Measurements from ENCODE around the gene HSPB7. TPM values are rescaled to one million over a fixed set of nuclear protein-coding genes. Genes with fewer than 3 reads are reported as not detected.
"Not testable (repeated sequence)": the region's sequence is repeated elsewhere in the genome, so short reads cannot be mapped to it uniquely, and the experiment has no call there.

Gene HSPB7
- total RNA-seq, 2 experiments from 2014 or later: not detected

DNA sequence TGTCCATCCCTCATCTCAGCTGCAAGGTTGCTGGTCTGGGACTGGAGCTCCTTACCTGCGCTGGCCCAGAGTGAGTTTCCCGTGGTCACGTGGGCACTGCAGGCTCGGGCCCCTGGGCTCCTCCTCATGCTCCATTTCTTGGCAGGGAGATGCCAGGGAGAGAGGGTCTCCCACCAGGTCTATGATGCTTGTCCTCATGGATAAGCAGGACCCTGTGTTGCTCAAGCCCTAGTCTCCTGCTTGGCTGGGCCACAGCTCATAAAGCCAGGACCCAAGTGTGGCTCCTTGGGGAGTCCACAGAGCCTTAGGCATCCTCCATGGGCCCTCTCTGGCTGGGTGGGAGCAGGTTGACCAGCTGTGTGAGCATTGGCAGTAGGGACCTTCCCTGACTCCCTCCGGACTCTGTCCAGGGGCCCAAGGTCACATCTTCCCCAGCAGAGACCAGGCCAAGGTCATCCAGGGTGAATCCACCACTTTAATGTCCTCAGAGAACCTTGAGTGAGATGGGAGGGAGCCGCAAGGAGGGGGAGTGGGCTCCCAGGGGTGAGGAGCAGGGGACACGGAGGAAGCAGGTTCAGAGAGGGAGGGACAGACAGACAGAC is 39.6 kb upstream of the HSPB7 start:
- POLR2A ChIA-PET; H3K27ac Mint-ChIP-seq; DNase-seq; H3K36me3 Mint-ChIP-seq; H3K4me3 Mint-ChIP-seq; H3K27me3 Mint-ChIP-seq; H3K4me1 Mint-ChIP-seq (ENCODE audit: low read depth); H3K9me3 Mint-ChIP-seq: not testable (repeated sequence)
- intact Hi-C loops (cut with micrococcal nuclease): loop anchor here (5.0 kb wide), 1 partner anchor 265 kb away; no protein-coding TSS in a partner anchor
- CTCF ChIA-PET: interaction anchor here (1.4 to 4.1 kb wide), 2 partner anchors 20 to 266 kb away, joined by 3 to 25 read pairs; no protein-coding TSS in a partner anchor

DNA sequence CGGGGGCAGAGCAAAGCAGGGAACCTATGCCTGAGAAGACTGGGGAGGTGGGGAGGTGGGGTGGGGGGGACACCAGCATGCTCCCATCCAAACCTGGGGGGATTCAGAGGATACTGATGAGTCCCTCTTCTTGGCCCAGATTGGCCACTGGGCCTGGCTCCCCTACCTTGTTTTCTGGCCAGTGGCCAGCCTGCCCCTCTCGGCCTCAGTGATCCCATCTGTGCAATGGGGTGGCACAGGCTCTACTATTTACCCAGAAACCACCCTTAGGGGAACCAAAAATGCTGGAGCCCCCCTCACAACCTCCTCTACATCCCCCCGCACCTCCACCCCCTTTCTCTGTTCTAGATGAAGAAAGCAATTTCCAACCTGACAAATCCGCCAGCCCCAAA is 38.7 kb upstream of the HSPB7 start:
- intact Hi-C loops (cut with micrococcal nuclease): loop anchor here (1.0 to 5.0 kb wide), 2 partner anchors 47 to 264 kb away; no protein-coding TSS in a partner anchor
- POLR2A ChIA-PET; H3K9me3 Mint-ChIP-seq; H3K27me3 Mint-ChIP-seq; H3K27ac Mint-ChIP-seq; H3K4me3 Mint-ChIP-seq; DNase-seq; H3K36me3 Mint-ChIP-seq; H3K4me1 Mint-ChIP-seq (ENCODE audit: low read depth): not testable (repeated sequence)
- CTCF ChIA-PET: interaction anchor here (0.6 to 4.1 kb wide), 9 partner anchors 16 to 280 kb away, joined by 3 to 25 read pairs (median 4); partner anchors contain the start of gene FAM131C

DNA sequence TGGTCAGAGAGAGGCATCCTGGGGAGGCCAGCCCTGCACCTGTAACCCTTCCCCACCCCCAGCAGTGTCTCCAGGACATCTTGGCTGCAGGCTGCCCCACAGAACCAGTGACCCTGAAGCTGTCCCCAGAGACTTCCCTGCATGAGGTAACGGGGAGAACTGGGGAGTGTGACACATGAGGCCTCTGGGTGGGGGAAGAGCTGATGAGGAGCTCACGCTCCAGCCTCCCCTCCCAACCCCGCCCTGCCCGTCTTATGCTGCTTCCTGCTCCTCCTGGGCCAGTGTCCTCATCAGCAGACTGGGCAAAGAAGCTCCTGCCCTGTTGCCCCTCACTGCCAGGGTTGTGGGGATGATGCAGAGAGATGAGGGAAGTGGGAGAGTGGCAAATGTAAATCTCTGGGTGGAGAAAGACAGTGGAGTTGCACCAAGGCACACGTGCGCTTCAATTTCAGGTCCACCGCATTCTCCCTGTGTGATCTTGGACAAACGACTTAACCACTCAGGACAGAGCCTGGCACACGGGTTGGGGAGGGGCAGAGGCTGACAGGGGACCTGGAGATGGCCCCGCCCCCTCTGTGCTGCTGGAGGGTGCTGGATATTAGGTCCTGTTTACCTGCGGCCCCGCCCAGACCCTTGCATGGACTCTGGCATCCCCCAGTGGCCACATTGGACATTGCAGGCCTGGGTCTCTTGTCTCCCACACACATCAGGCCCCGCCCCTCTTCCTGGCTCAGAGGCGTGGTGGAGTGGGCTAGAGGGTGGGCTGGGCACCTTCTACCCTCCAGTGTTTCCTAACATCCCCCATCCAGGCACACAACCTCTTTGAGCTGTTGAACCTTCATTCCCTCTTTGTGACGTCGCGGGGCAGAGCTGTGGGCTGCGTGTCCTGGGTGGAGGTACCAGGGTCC is 38.0 kb upstream of the HSPB7 start:
- POLR2A ChIA-PET: no interaction called here
- intact Hi-C loops (cut with micrococcal nuclease): loop anchor here (1.0 to 5.0 kb wide), 2 partner anchors 47 to 264 kb away; no protein-coding TSS in a partner anchor
- DNase-seq: peak; percentile 91
- peaks cover 6% of the 10 kb centered on the region for H3K4me1 Mint-ChIP-seq (ENCODE audit: low read depth)
- H3K27ac Mint-ChIP-seq: no peak overlapping the region
- no peak overlapping the region for H3K4me3 Mint-ChIP-seq
- peaks cover 1% of the 10 kb centered on the region for H3K27me3 Mint-ChIP-seq
- CTCF ChIA-PET: interaction anchor here (0.5 to 4.1 kb wide), 18 partner anchors 9 to 279 kb away, joined by 3 to 25 read pairs (median 4); partner anchors contain the start of gene FAM131C
- H3K9me3 Mint-ChIP-seq: no peaks in the 10 kb centered on the region
- H3K36me3 Mint-ChIP-seq: no peaks in the 10 kb centered on the region

DNA sequence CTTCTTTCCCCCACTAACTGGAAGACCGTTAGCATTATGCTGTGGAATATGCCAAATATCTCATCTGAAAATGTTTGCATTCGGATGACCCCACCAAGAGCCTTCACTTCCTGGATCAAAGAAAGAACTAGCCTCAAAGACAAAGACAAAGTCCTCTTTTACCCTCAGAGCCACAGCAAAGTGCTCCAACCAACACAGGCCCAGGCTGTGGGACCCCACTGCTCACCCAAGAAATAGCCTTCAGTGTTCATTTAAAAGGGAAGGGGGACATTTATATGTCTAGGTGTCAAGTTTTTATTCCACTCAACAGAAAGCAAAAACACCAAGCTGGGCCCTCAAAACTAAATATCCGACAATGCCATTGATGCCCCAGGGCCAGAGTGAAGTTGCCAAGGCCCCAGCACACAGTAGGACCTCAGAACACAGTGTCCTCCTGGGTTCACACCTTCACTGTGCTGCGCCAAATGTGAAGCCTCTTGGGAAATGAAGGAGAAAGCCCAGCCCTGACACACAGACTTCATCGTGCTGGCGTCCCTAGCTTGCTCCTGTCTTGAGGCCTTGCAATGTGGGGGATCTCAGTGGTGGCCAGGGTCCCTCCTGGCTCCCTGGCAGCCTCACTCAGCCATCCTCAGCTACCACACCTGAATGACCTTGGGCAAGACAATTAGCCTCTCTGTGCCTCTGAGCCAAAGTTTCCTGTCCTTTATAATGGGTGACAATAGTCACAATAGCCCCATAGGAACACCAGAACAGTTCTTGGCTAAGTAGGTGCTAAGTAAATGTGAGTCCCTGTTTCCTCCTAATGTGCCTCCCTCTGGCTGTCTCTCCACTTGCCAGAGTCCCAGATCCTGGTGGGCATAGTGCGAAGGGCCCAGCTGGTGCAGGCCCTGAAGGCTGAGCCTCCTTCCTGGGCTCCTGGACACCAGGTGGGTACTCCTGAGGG is 37.0 kb upstream of the HSPB7 start:
- intact Hi-C loops (cut with micrococcal nuclease): loop anchor here (5.0 kb wide), 1 partner anchor 263 kb away; no protein-coding TSS in a partner anchor
- no peak overlapping the region for H3K27ac Mint-ChIP-seq
- H3K27me3 Mint-ChIP-seq: peaks cover 5% of the 10 kb centered on the region
- H3K9me3 Mint-ChIP-seq: no peaks in the 10 kb centered on the region
- no peak overlapping the region for H3K4me3 Mint-ChIP-seq
- peaks cover 6% of the 10 kb centered on the region for H3K4me1 Mint-ChIP-seq (ENCODE audit: low read depth)
- no peak for DNase-seq
- CTCF ChIA-PET: interaction anchor here (0.5 to 4.1 kb wide), 13 partner anchors 8 to 263 kb away, joined by 3 to 25 read pairs (median 4); no protein-coding TSS in a partner anchor
- POLR2A ChIA-PET: no interaction called here
- no peaks in the 10 kb centered on the region for H3K36me3 Mint-ChIP-seq

DNA sequence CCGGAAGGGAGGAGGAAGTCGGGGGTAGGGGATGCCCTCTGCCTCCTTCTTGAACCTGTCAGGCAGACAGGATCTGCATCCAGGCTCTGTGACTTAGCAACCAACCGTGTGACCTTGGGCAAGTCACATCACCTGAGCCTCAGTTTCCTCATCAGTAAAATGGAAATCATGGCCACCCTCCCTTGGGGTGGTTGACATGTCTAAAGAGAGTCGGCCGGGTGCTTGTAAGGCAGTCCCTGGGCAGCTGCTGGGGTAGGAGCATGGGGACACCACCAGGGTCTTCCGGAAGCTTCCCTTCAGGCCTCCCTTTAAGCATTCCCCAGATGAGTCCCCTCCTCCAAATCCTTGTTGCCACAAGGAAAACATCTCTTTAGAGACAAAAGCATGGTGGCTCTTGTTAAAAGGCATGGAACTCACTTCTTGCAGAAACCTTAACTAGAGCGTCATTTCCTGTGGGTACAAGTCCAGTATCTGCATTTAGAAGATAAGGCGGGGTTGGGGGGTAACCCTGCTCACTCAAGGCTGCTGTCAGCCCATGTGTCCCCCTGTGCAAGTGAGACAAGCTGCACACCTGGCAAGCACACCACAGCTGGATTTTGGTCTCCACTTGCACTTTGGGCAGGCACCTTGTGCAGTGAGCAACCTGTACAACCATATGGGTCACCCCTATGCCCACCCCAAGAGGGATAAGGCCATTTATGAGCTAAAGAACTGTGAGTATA is 36.1 kb upstream of the HSPB7 start:
- ChIA-PET POLR2A (no interaction called here), CTCF (interaction anchor here (1.0 to 4.1 kb wide), 4 partner anchors 8 to 262 kb away, joined by 3 to 25 read pairs (median 4); no protein-coding TSS in a partner anchor)
- DNase-seq: no peak
- Mint-ChIP-seq H3K4me1 (ENCODE audit: low read depth) (peaks cover 6% of the 10 kb centered on the region), H3K27ac (no peak overlapping the region), H3K27me3 (peaks cover 5% of the 10 kb centered on the region), H3K4me3 (no peak overlapping the region), H3K9me3 (no peaks in the 10 kb centered on the region), H3K36me3 (no peaks in the 10 kb centered on the region)
- intact Hi-C loops (cut with micrococcal nuclease): no loop called here

DNA sequence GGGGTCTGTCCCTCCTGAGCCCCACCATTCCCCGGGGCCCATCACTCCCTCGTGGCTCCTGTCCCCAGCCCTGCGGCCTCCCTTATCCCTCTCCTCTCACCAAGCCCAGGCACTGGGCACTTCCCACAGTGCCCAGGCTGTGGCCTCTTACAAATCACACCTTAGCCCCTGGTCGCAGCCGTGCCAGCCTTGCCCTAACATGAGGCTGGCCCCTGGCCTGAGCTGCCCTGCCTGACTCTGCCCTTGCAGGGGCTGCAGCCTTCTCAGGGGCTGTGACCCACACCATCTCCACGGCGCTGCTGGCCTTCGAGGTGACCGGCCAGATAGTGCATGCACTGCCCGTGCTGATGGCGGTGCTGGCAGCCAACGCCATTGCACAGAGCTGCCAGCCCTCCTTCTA is 34.1 kb upstream of the HSPB7 start:
- H3K4me3 Mint-ChIP-seq; H3K36me3 Mint-ChIP-seq; DNase-seq; H3K27ac Mint-ChIP-seq; POLR2A ChIA-PET; H3K9me3 Mint-ChIP-seq; H3K27me3 Mint-ChIP-seq; H3K4me1 Mint-ChIP-seq (ENCODE audit: low read depth); intact Hi-C loops (cut with micrococcal nuclease): not testable (repeated sequence)
- CTCF ChIA-PET: interaction anchor here (2.0 kb wide), 1 partner anchor 260 kb away, joined by 5 read pairs; no protein-coding TSS in a partner anchor

DNA sequence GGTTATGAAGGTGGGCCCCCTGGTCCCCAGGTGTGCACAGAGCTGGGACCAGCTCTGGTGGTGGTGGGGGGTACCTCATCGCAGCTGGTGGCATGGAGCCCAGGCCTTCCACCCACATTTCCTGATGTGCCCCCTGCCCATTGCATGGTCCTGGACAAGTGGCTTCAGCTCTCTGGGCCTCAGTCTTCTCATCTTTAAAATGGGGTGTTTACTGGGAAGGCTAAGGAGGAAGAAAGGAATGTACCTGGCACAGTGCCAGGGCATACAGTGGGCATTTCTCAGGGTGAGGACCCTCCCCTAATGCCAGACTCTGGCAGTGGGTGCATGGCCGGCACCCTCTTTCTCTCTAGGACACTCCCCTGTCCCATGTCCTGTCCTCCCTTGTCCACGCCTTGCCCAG is 33.2 kb upstream of the HSPB7 start:
- peaks cover 8% of the 10 kb centered on the region for H3K27me3 Mint-ChIP-seq
- no peak overlapping the region for H3K4me3 Mint-ChIP-seq
- no peaks in the 10 kb centered on the region for H3K36me3 Mint-ChIP-seq
- no peak overlapping the region for H3K27ac Mint-ChIP-seq
- no peak for DNase-seq
- ChIA-PET CTCF (interaction anchor here (2.0 kb wide), 1 partner anchor 260 kb away, joined by 5 read pairs; no protein-coding TSS in a partner anchor), POLR2A (no interaction called here)
- H3K4me1 Mint-ChIP-seq (ENCODE audit: low read depth): peaks cover 4% of the 10 kb centered on the region
- intact Hi-C loops (cut with micrococcal nuclease): no loop called here
- no peaks in the 10 kb centered on the region for H3K9me3 Mint-ChIP-seq

DNA sequence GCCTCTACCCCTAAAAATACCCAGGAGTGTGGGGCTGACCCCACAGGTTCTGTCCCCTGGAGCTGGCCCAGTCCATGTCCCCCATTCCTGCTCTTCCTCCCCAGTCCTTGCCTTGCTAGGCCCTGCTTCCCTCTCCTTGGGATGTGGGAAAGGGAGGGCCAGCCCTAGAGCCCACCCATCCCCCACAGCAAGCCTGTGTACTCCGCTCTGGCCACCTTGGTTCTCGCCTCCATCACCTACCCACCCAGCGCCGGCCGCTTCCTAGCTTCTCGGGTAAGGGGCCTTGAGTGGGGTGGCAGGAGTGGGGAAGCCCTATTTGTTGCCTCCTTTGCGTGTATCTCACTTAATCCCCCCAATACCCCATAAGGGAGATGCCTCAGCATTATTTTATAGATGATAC is 32.5 kb upstream of the HSPB7 start:
- POLR2A ChIA-PET: no interaction called here
- Mint-ChIP-seq H3K27me3 (peaks cover 8% of the 10 kb centered on the region), H3K4me3 (no peak overlapping the region), H3K36me3 (no peaks in the 10 kb centered on the region), H3K27ac (no peak overlapping the region), H3K4me1 (ENCODE audit: low read depth) (no peaks in the 10 kb centered on the region), H3K9me3 (no peaks in the 10 kb centered on the region)
- DNase-seq: no peak
- CTCF ChIA-PET: interaction anchor here (0.6 to 2.0 kb wide), 2 partner anchors 259 to 469 kb away, joined by 3 to 5 read pairs; no protein-coding TSS in a partner anchor
- intact Hi-C loops (cut with micrococcal nuclease): loop anchor here (1.0 kb wide), 1 partner anchor 9 kb away; no protein-coding TSS in a partner anchor

DNA sequence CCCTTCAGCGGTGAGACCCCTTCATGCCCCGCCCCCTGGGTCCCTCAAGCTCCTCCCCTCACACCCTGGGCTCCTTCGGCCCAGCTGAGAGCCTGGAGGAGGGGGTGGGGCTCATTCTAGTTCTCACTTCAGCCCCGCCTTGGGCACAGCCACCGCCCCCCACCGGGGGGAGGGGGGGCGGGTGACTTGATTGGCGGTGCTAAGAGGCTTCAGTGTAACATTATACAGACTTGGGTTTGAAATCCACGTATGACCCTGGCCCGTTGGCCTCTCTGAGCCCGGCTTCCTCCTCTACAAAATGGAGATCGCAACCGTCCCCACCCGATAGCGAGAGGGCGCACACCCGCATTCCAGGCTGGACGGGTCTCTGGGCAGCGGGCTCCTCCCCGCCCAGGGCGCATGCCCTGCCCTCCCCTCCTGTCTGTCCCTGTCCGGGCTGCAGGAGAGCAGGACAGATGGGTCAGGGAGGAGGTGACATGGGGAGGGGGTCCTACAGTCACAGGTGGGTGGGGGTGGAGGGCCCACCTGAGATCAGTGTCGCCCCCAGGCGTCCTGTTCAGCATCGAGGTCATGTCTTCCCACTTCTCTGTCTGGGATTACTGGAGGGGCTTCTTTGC is 30.8 kb upstream of the HSPB7 start:
- H3K4me1 Mint-ChIP-seq (ENCODE audit: low read depth): no peaks in the 10 kb centered on the region
- intact Hi-C loops (cut with micrococcal nuclease): no loop called here
- no peak overlapping the region for H3K4me3 Mint-ChIP-seq
- CTCF ChIA-PET: no interaction called here
- H3K36me3 Mint-ChIP-seq: no peaks in the 10 kb centered on the region
- DNase-seq: peak; percentile 37
- POLR2A ChIA-PET: no interaction called here
- H3K9me3 Mint-ChIP-seq: no peaks in the 10 kb centered on the region
- peaks cover 8% of the 10 kb centered on the region for H3K27me3 Mint-ChIP-seq
- no peak overlapping the region for H3K27ac Mint-ChIP-seq

DNA sequence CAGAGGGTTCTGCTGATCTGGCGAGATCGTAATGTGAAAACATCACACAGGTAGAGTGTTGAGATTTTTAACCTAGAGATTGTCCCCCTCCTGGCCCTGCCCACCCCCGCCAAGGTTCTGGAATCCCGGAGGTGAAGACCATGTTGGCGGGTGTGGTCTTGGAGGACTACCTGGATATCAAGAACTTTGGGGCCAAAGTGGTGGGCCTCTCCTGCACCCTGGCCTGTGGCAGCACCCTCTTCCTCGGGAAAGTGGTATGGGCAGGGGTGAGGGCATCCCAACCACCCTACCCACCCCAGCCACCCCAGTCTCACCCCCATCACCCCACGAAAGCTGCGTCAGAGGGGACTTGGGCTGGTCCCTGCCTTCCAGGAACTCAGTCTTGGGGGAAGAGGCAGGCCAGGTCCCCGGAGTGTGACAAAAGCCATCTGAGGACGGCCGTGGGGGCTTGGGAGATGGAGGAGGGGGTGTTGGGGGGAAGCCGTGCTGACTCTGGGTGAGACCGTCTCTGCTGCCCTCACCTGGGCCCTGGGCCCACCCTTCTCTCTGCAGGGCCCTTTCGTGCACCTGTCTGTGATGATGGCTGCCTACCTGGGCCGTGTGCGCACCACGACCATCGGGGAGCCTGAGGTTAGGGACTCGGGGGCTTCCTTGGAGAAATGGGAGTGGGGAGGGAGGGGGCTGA is 30.1 kb upstream of the HSPB7 start:
- peaks cover 11% of the 10 kb centered on the region for H3K27me3 Mint-ChIP-seq
- ChIA-PET CTCF (interaction anchor here (1.1 kb wide), 1 partner anchor 256 kb away, joined by 4 read pairs; no protein-coding TSS in a partner anchor), POLR2A (no interaction called here)
- H3K4me3 Mint-ChIP-seq: no peak overlapping the region
- no peaks in the 10 kb centered on the region for H3K4me1 Mint-ChIP-seq (ENCODE audit: low read depth)
- no peak for DNase-seq
- no peak overlapping the region for H3K27ac Mint-ChIP-seq
- no peaks in the 10 kb centered on the region for H3K9me3 Mint-ChIP-seq
- H3K36me3 Mint-ChIP-seq: no peaks in the 10 kb centered on the region
- intact Hi-C loops (cut with micrococcal nuclease): no loop called here

Measured in activated CD4-positive, alpha-beta memory T cell treated with anti-CD3 and anti-CD28 coated beads for 36 hours (primary cell).